GM12878 (cell line): ENCODE results near the gene FBXL7. TPM values are rescaled to one million over a fixed set of nuclear protein-coding genes. Genes with fewer than 3 reads are reported as not detected.

Experiments
- ATAC-seq: fragments of 200-7000 bp; cut with Tn5 transposase; 3 replicates; pipeline ENCODE4 v1.9.1; 2020; ENCODE audit warnings: mild to moderate bottlenecking, moderate library complexity
- BruUV-seq: library from RNA; stranded (reverse); fragments of 400-500 nt; replicated peaks from 2 replicates; lab custom pipeline; 2021; lab: Mats Ljungman, UMichigan
- CTCF ChIA-PET: fragments of 300-600 bp; sonication (Branson Sonifier 250); formaldehyde crosslinking; extraction: SDS; loops from one replicate; lab custom pipeline; 2021; ENCODE audit warnings: inconsistent platforms; lab: Yijun Ruan, JAX
- POLR2A ChIA-PET: fragments of 350-600 bp; formaldehyde crosslinking; extraction: SDS; loops from one replicate; lab custom pipeline; 2021; ENCODE audit warnings: inconsistent platforms; lab: Charles Lee
- RAD21 ChIA-PET: fragments of 300-600 bp; sonication (Branson Sonifier 250); formaldehyde crosslinking; loops from one replicate; lab custom pipeline; 2023; ENCODE audit warnings: antibody characterized with exemption; ENCODE audit not compliant: unreplicated experiment; lab: Charles Lee
- SMC1A ChIA-PET: fragments of 300-600 bp; sonication (Branson Sonifier 250); formaldehyde crosslinking; loops from one replicate; lab custom pipeline; 2023; ENCODE audit not compliant: unreplicated experiment, uncharacterized antibody; lab: Charles Lee
- DNase-seq: peaks from one replicate; pipeline ENCODE4 v3.0.0-alpha.2; 2011; ENCODE audit warnings: low read depth, low spot score
- FAIRE-seq: peaks from 3 replicates; lab custom pipeline; 2011; peaks lifted over from hg19 to GRCh38; lab: Jason Lieb, UNC
- H2AFZ ChIP-seq: 2 replicates; pipeline ENCODE4 v1.6.0; 2011; ENCODE audit warnings: low read depth, low read length, control low read depth; ENCODE audit not compliant: control insufficient read depth
- H3K27ac ChIP-seq: 2 replicates; pipeline ENCODE4 v1.5.1; 2011; ENCODE audit warnings: control low read depth; ENCODE audit not compliant: control insufficient read depth, insufficient read depth
- H3K27me3 ChIP-seq, 2 experiments: replicated peaks in 1 of 2; 2 replicates each; pipeline versions ENCODE4 v1.6.0 to v1.6.1; 2011; ENCODE audit warnings: low read length in 1 of 2; ENCODE audit not compliant: control insufficient read depth in 2 of 2, insufficient read depth in 2 of 2
- H3K36me3 ChIP-seq, 2 experiments: 2 replicates each; pipeline ENCODE4 v1.5.1; 2011; ENCODE audit warnings: low read length in 1 of 2; ENCODE audit not compliant: control insufficient read depth in 2 of 2, insufficient read depth in 2 of 2
- H3K4me1 ChIP-seq: 2 replicates; pipeline ENCODE4 v1.6.1; 2011; ENCODE audit warnings: mild to moderate bottlenecking, low read length, moderate library complexity, mixed read lengths; ENCODE audit not compliant: control insufficient read depth, insufficient read depth
- H3K4me2 ChIP-seq: 2 replicates; pipeline ENCODE4 v1.6.0; 2011; ENCODE audit warnings: control low read depth; ENCODE audit not compliant: control insufficient read depth, insufficient read depth
- H3K4me3 ChIP-seq: fragments of 200-600 bp; sonication (generic); 2 replicates; pipeline ENCODE4 v1.5.1; 2016
- H3K79me2 ChIP-seq: 2 replicates; pipeline ENCODE4 v1.6.0; 2011; ENCODE audit warnings: low read length; ENCODE audit not compliant: control insufficient read depth, insufficient read depth
- H3K9ac ChIP-seq: 2 replicates; pipeline ENCODE4 v1.8.0; 2011; ENCODE audit warnings: low read length, control low read depth, mixed read lengths; ENCODE audit not compliant: control insufficient read depth, insufficient read depth
- H3K9me3 ChIP-seq: replicated peaks from 3 replicates; pipeline ENCODE4 v1.5.1; 2011; ENCODE audit warnings: mild to moderate bottlenecking, low read length; ENCODE audit not compliant: control insufficient read depth, insufficient read depth
- H4K20me1 ChIP-seq: 2 replicates; pipeline ENCODE4 v1.6.0; 2011; ENCODE audit not compliant: control insufficient read depth, insufficient read depth
- CEBPB ChIP-seq, 2 experiments: fragments of 150-350 bp in 1 of 2; IDR thresholded peaks; 2 replicates each; pipeline ENCODE4 v1.6.1; 2012 to 2014; ENCODE audit warnings: low read depth in 2 of 2, low read length in 2 of 2, borderline replicate concordance in 1 of 2, inconsistent platforms in 1 of 2
- ETV6 ChIP-seq, 2 experiments: fragments of 450-650 bp in 1 of 2; IDR thresholded peaks in 1 of 2; conservative IDR thresholded peaks in 1 of 2; 2 replicates each; pipeline ENCODE4 v1.6.1; 2014; ENCODE audit warnings: antibody characterized with exemption in 1 of 2, borderline replicate concordance in 1 of 2, low read depth in 1 of 2, mild to moderate bottlenecking in 1 of 2, moderate library complexity in 1 of 2
- HDAC2 ChIP-seq: fragments of 200-600 bp; sonication (generic); IDR thresholded peaks from 2 replicates; pipeline ENCODE4 v1.6.1; 2017
- RAD51 ChIP-seq: fragments of 450-650 bp; IDR thresholded peaks from 2 replicates; pipeline ENCODE4 v1.6.1; 2016; ENCODE audit warnings: moderate library complexity, mild to moderate bottlenecking, inconsistent platforms
- TAF1 ChIP-seq: IDR thresholded peaks from 2 replicates; pipeline ENCODE4 v1.6.1; 2011; ENCODE audit warnings: mild to moderate bottlenecking, low read depth, low read length, borderline replicate concordance
- ZNF24 ChIP-seq: fragments of 450-650 bp; IDR thresholded peaks from 2 replicates; pipeline ENCODE4 v1.6.1; 2017; ENCODE audit warnings: antibody characterized with exemption, mild to moderate bottlenecking
- WGBS: methylation state at CpG from one replicate; pipeline ENCODE4 v1.1.6; 2016; ENCODE audit warnings: low lambda C conversion rate; ENCODE audit not compliant: insufficient replicate concordance, insufficient coverage; ENCODE audit errors: missing lambda C conversion rate; 5-methylcytosine and 5-hydroxymethylcytosine counted together
- in situ Hi-C: fragments of 300-500 bp; cut with MboI; formaldehyde crosslinking; loops from 9 replicates; pipeline ENCODE4 v1.14.3; 2018; ENCODE audit warnings: mixed read lengths
- intact Hi-C: fragments of 100-400 bp; cut with micrococcal nuclease; formaldehyde crosslinking; loops from one replicate; pipeline ENCODE4 v1.14.2; 2022; ENCODE audit not compliant: unreplicated experiment
- polyA plus RNA-seq, 11 experiments: library from polyadenylated mRNA; depleted of rRNA in 4 of 11; unstranded in 6 of 11; stranded (reverse) in 5 of 11; fragments of >200 nt; fragmentation: Nextera tagmentation in 4 of 11; fragmentation: Illumina TruSeq in 1 of 11; extraction: Ambion mirVana in 4 of 11; extraction: Trizol in 1 of 11; gene quantifications; 1 replicate in 1 of 11; 2 replicates in 10 of 11; pipeline versions ENCODE4 v1.2.1 to v1.2.3, GENCODE V29; 2011 to 2016; ENCODE audit warnings: inconsistent platforms in 2 of 11, missing spikeins in 2 of 11, low read depth in 1 of 11
- total RNA-seq, 4 experiments: library from RNA; depleted of rRNA in 3 of 4; stranded (reverse); fragments of >200 nt in 3 of 4; fragmentation: Illumina TruSeq in 1 of 4; extraction: Trizol in 1 of 4; gene quantifications; 2 replicates each; pipeline versions ENCODE4 v1.2.1 to v1.2.3, GENCODE V29; 2013 to 2021
- TF ChIP-seq, protein P1 (sequence below): IDR thresholded peaks from 2 replicates; pipeline ENCODE4 v1.6.1; 2011; ENCODE audit warnings: mild to moderate bottlenecking, low read depth, low read length, moderate library complexity; ENCODE audit not compliant: insufficient replicate concordance
- TF ChIP-seq, protein P2 (sequence below): IDR thresholded peaks from 2 replicates; pipeline ENCODE4 v1.6.1; 2012; ENCODE audit warnings: low read depth, low read length, improper control_type of control experiment
- TF ChIP-seq, protein P3 (sequence below): fragments of 450-650 bp; IDR thresholded peaks from 2 replicates; pipeline ENCODE4 v1.6.1; 2016; ENCODE audit warnings: mild to moderate bottlenecking
- TF ChIP-seq, protein P4 (sequence below): IDR thresholded peaks from 2 replicates; pipeline ENCODE4 v1.6.1; 2011; ENCODE audit warnings: low read depth, mild to moderate bottlenecking, low read length, moderate library complexity, borderline replicate concordance; ENCODE audit errors: extremely low read depth
- TF ChIP-seq, protein P5 (sequence below): fragments of 150-350 bp; IDR thresholded peaks from 2 replicates; pipeline ENCODE4 v1.6.1; 2014; ENCODE audit warnings: mild to moderate bottlenecking, low read depth, low read length

The FBXL7 gene
- total and polyA plus RNA-seq, 10 of the 15 experiments (the other 5 are each of a cell fraction or from before 2014, with no cell fraction given): 0.03 to 0.44 (median 0.16) TPM

DNA sequence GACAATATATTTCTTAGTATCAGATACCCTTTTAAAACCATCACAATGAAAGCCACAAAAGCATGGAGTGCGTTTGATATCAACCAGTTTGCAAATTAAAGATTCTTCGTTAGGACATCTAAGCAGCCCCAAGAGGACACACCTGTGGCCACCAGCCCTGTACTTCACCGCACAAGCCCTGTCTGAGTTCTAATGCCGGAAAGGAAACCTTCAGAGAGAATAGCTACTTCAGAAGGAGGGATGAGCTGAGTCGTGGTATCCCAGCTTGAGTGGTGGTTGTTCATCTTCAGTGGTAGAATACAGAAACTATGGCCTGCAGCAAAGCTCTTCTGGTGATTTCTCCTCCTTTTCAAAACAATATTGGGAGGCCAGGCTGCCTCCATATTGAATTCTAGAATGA, 319.6 kb downstream of the FBXL7 start:
- CTCF ChIA-PET: no interaction called here
- POLR2A ChIA-PET: no interaction called here
- intact Hi-C loops: no loop called here
- WGBS: 25% methylated on average over 5 of the region's 5 CpGs
- RAD21 ChIA-PET: no interaction called here
- TF ChIP-seq RAD51 (no peak), HDAC2 (no peak), ETV6 (conservative IDR thresholded peaks at IDR 0.05 in 1 of 2, IDR thresholded peaks at IDR 0.05 in 1 of 2; ENCODE audit: borderline replicate concordance in 1 of 2, low read depth in 1 of 2) (no peak), TAF1 (no peak), CEBPB (IDR thresholded peaks at IDR 0.05; ENCODE audit: borderline replicate concordance in 1 of 2, low read depth in 2 of 2, low read length in 2 of 2) (no peak), ZNF24 (no peak)
- TF ChIP-seq, protein P1, sequence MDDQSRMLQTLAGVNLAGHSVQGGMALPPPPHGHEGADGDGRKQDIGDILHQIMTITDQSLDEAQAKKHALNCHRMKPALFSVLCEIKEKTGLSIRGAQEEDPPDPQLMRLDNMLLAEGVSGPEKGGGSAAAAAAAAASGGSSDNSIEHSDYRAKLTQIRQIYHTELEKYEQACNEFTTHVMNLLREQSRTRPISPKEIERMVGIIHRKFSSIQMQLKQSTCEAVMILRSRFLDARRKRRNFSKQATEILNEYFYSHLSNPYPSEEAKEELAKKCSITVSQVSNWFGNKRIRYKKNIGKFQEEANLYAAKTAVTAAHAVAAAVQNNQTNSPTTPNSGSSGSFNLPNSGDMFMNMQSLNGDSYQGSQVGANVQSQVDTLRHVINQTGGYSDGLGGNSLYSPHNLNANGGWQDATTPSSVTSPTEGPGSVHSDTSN: no peak
- TF ChIP-seq, protein P2, sequence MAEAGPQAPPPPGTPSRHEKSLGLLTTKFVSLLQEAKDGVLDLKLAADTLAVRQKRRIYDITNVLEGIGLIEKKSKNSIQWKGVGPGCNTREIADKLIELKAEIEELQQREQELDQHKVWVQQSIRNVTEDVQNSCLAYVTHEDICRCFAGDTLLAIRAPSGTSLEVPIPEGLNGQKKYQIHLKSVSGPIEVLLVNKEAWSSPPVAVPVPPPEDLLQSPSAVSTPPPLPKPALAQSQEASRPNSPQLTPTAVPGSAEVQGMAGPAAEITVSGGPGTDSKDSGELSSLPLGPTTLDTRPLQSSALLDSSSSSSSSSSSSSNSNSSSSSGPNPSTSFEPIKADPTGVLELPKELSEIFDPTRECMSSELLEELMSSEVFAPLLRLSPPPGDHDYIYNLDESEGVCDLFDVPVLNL: no peak
- TF ChIP-seq, protein P3, sequence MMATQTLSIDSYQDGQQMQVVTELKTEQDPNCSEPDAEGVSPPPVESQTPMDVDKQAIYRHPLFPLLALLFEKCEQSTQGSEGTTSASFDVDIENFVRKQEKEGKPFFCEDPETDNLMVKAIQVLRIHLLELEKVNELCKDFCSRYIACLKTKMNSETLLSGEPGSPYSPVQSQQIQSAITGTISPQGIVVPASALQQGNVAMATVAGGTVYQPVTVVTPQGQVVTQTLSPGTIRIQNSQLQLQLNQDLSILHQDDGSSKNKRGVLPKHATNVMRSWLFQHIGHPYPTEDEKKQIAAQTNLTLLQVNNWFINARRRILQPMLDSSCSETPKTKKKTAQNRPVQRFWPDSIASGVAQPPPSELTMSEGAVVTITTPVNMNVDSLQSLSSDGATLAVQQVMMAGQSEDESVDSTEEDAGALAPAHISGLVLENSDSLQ: no peak
- TF ChIP-seq, protein P4, sequence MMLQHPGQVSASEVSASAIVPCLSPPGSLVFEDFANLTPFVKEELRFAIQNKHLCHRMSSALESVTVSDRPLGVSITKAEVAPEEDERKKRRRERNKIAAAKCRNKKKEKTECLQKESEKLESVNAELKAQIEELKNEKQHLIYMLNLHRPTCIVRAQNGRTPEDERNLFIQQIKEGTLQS: no peak
- TF ChIP-seq, protein P5, sequence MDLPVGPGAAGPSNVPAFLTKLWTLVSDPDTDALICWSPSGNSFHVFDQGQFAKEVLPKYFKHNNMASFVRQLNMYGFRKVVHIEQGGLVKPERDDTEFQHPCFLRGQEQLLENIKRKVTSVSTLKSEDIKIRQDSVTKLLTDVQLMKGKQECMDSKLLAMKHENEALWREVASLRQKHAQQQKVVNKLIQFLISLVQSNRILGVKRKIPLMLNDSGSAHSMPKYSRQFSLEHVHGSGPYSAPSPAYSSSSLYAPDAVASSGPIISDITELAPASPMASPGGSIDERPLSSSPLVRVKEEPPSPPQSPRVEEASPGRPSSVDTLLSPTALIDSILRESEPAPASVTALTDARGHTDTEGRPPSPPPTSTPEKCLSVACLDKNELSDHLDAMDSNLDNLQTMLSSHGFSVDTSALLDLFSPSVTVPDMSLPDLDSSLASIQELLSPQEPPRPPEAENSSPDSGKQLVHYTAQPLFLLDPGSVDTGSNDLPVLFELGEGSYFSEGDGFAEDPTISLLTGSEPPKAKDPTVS: no peak
- in situ Hi-C loops: loop anchor here (10.0 kb wide), 1 partner anchor 715 kb away; no protein-coding TSS in a partner anchor
- Histone ChIP-seq H3K4me1 (no peaks in the 10 kb centered on the region), H3K4me2 (no peak overlapping the region), H3K9ac (no peak overlapping the region), H3K27me3 (no peaks in the 10 kb centered on the region), H3K4me3 (no peak overlapping the region), H4K20me1 (no peaks in the 10 kb centered on the region), H3K27ac (no peak overlapping the region), H3K36me3 (no peaks in the 10 kb centered on the region), H2AFZ (no peak overlapping the region), H3K79me2 (no peaks in the 10 kb centered on the region), H3K9me3 (no peaks in the 10 kb centered on the region)
- no peak for ATAC-seq
- BruUV-seq: no TSS peak
- SMC1A ChIA-PET: interaction anchor here (1.1 kb wide), 1 partner anchor 9 kb away, joined by 4 read pairs; no protein-coding TSS in a partner anchor
- no peak for FAIRE-seq
- DNase-seq: no peak
